Mammary epithelial cell (primary cell): ENCODE measurements around the gene SMYD5.

Experiments
- EZH2 ChIP-seq: IDR thresholded peaks from 2 replicates; pipeline ENCODE4 v1.6.1; 2012; ENCODE audit warnings: low read length, inconsistent platforms, borderline replicate concordance
- TF ChIP-seq, protein P1 (sequence below), 2 donors: IDR thresholded peaks in 1 of 2; conservative IDR thresholded peaks in 1 of 2; 2 replicates each; pipeline ENCODE4 v1.5.1; 2011 to 2012; ENCODE audit warnings: inconsistent platforms in 2 of 2, low read length in 2 of 2, mild to moderate bottlenecking in 2 of 2, control low read depth in 1 of 2, low read depth in 1 of 2; ENCODE audit not compliant: insufficient read depth in 1 of 2; ENCODE audit errors: extremely low read depth in 1 of 2

GRCh38 chr2:73174941-73175662 lies 38.9 kb upstream of the SMYD5 start:
- TF ChIP-seq, protein P1, sequence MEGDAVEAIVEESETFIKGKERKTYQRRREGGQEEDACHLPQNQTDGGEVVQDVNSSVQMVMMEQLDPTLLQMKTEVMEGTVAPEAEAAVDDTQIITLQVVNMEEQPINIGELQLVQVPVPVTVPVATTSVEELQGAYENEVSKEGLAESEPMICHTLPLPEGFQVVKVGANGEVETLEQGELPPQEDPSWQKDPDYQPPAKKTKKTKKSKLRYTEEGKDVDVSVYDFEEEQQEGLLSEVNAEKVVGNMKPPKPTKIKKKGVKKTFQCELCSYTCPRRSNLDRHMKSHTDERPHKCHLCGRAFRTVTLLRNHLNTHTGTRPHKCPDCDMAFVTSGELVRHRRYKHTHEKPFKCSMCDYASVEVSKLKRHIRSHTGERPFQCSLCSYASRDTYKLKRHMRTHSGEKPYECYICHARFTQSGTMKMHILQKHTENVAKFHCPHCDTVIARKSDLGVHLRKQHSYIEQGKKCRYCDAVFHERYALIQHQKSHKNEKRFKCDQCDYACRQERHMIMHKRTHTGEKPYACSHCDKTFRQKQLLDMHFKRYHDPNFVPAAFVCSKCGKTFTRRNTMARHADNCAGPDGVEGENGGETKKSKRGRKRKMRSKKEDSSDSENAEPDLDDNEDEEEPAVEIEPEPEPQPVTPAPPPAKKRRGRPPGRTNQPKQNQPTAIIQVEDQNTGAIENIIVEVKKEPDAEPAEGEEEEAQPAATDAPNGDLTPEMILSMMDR (conservative IDR thresholded peaks at IDR 0.05 in 1 of 2, IDR thresholded peaks at IDR 0.05 in 1 of 2; ENCODE audit: extremely low read depth in 1 of 2, insufficient read depth in 1 of 2, low read depth in 1 of 2, low read length in 2 of 2) = no peak
- peak; percentile 3 for TF ChIP-seq EZH2
